ENCODE data around the gene CDK6.
"Not testable (repeated sequence)": the region's sequence is repeated elsewhere in the genome, so short reads cannot be mapped to it uniquely, and the experiment has no call there.

CDK6 gene

GRCh38 chr7:92761391-92762097 is 74.8 kb downstream of the CDK6 start:
- no peak for TF ChIP-seq CTCF (IDR thresholded peaks at IDR 0.05; ENCODE audit: low read depth, low read length)
- no peak for DNase-seq (ENCODE audit: extremely low read depth, low read depth)

GRCh38 chr7:92758796-92759431 is 77.5 kb downstream of the CDK6 start:
- no peak for TF ChIP-seq CTCF (IDR thresholded peaks at IDR 0.05; ENCODE audit: low read depth, low read length)
- no peak for DNase-seq (ENCODE audit: extremely low read depth, low read depth)

- not testable (repeated sequence) for DNase-seq (ENCODE audit: extremely low read depth, low read depth)
Measured at GRCh38 chr7:92757311-92757910, 79.0 kb downstream of the CDK6 start.

GRCh38 chr7:92755680-92756079 is 80.7 kb downstream of the CDK6 start:
- no peak for DNase-seq (ENCODE audit: extremely low read depth, low read depth)
- TF ChIP-seq CTCF (IDR thresholded peaks at IDR 0.05; ENCODE audit: low read depth, low read length): no peak

- no peak for TF ChIP-seq CTCF (IDR thresholded peaks at IDR 0.05; ENCODE audit: low read depth, low read length)
- no peak for DNase-seq (ENCODE audit: extremely low read depth, low read depth)
Measured at GRCh38 chr7:92754919-92755581, 81.3 kb downstream of the CDK6 start.

GRCh38 chr7:92753614-92754013 is 82.8 kb downstream of the CDK6 start:
- no peak for TF ChIP-seq CTCF (IDR thresholded peaks at IDR 0.05; ENCODE audit: low read depth, low read length)
- no peak for DNase-seq (ENCODE audit: extremely low read depth, low read depth)

- DNase-seq (ENCODE audit: extremely low read depth, low read depth): peak; percentile 84
- no peak for TF ChIP-seq CTCF (IDR thresholded peaks at IDR 0.05; ENCODE audit: low read depth, low read length)
Measured at GRCh38 chr7:92751902-92752901, 84.2 kb downstream of the CDK6 start.
